Measurements from ENCODE around the gene ANLN.
"Not testable (repeated sequence)": the region's sequence is repeated elsewhere in the genome, so short reads cannot be mapped to it uniquely, and the experiment has no call there.

ANLN gene

GRCh38 chr7:36420307-36420706 is 30.6 kb downstream of the ANLN start:
- no peak for DNase-seq

GRCh38 chr7:36422072-36422471 is 32.4 kb downstream of the ANLN start:
- DNase-seq = no peak

- no peak for DNase-seq
These were observed 34.0 kb downstream of the ANLN start for GRCh38 chr7:36423633-36424032.

GRCh38 chr7:36430186-36430585 is 40.5 kb downstream of the ANLN start:
- DNase-seq = no peak

- DNase-seq = no peak
These were observed 41.2 kb downstream of the ANLN start for GRCh38 chr7:36430881-36431280.

- no peak for DNase-seq
These were observed 48.5 kb downstream of the ANLN start for GRCh38 chr7:36438211-36438610.

GRCh38 chr7:36439624-36440023 is 50.0 kb downstream of the ANLN start:
- no peak for DNase-seq

- peak; percentile 47 for DNase-seq
These were observed 51.2 kb downstream of the ANLN start for GRCh38 chr7:36440880-36441279.

GRCh38 chr7:36441344-36442022 is 51.8 kb downstream of the ANLN start:
- peak; percentile 12 for DNase-seq

GRCh38 chr7:36448781-36449379 is 59.2 kb downstream of the ANLN start:
- DNase-seq = no peak

- no peak for DNase-seq
These were observed 60.0 kb downstream of the ANLN start for GRCh38 chr7:36449685-36450084.

GRCh38 chr7:36453769-36454168 is 64.1 kb downstream of the ANLN start:
- no peak for DNase-seq

GRCh38 chr7:36455646-36456045 is 66.0 kb downstream of the ANLN start:
- DNase-seq = no peak

- no peak for DNase-seq
These were observed 66.5 kb downstream of the ANLN start for GRCh38 chr7:36456138-36456537.

- no peak for DNase-seq
These were observed 66.9 kb downstream of the ANLN start for GRCh38 chr7:36456548-36456947.

- DNase-seq = no peak
These were observed 69.7 kb downstream of the ANLN start for GRCh38 chr7:36459236-36459960.

GRCh38 chr7:36460811-36461429 is 71.3 kb downstream of the ANLN start:
- DNase-seq = no peak

- no peak for DNase-seq
These were observed 73.0 kb downstream of the ANLN start for GRCh38 chr7:36462551-36463137.

GRCh38 chr7:36464271-36464670 is 74.6 kb downstream of the ANLN start:
- DNase-seq = no peak

- not testable (repeated sequence) for DNase-seq
These were observed 76.3 kb downstream of the ANLN start for GRCh38 chr7:36466001-36466400.

GRCh38 chr7:36468370-36469101 is 78.9 kb downstream of the ANLN start:
- no peak for DNase-seq

- no peak for DNase-seq
These were observed 79.6 kb downstream of the ANLN start for GRCh38 chr7:36469236-36469635.
